HG03575 (cell line): ENCODE results near the gene ADAM8.
"Not testable (repeated sequence)": the region's sequence is repeated elsewhere in the genome, so short reads cannot be mapped to it uniquely, and the experiment has no call there.

Experiments
- ATAC-seq: cut with Tn5 transposase; IDR thresholded peaks from one replicate; pipeline ENCODE4 v1.9.1; 2021; ENCODE audit not compliant: unreplicated experiment, insufficient number of reproducible peaks, low FRiP score; ENCODE audit errors: extremely low read depth

The ADAM8 gene

DNA sequence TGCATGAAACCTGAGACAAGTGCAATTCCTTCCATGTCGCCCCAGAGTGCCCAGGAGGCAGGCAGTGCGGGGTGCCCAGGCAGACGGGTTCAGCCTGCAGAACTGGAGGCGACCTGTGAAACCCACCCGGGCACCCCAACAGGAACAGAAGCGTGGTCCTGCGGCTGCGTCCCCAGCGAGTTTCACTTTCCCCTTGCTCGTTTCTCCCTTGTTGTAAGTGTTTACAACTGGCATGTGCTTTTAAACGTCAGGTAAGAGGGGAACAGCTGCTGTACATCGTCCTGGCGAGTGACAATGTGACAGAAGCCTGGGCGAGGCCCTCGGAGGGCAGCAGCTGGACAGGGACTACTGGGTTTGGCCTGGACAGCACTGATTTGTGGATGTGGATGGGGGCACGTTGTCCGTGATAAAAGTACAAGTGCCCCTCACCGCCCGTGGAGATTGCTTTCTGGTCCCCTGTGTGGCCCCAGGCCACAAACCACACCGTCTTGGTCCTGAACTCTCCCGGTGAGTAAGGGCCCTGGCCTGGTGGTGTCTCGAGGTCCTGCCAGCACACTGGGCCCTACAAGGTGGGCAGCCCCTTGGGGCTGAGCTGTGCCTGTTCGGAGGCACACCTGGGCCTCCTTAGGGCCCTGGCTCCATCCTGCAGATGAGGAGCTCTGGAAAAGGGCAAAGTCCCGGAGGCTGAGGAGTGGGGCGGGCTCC is 35.0 kb downstream of the ADAM8 start:
- ATAC-seq: no peak

DNA sequence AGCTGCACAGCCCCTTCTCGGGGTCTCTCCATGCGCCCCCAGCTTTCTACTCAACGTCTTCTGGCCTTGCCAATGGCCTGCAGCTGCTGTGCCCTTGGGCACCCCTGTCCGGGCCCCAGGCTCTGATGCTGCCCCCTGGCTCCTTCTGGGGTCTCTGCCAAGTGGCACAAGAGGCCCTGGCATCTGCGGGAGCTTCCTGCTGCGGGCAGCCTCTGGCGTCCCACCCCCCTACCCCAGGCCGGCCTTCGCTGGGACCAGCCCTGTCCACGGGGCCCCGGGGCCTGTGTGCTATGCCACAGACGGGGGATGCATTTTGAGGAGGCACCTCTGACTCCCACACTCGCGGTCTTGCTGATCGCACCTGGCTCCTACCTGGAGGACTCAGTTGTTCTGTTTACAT is 36.7 kb downstream of the ADAM8 start:
- no peak for ATAC-seq

- ATAC-seq: no peak
These were observed 38.2 kb downstream of the ADAM8 start for GRCh38 chr10:133238466-133238804.

DNA sequence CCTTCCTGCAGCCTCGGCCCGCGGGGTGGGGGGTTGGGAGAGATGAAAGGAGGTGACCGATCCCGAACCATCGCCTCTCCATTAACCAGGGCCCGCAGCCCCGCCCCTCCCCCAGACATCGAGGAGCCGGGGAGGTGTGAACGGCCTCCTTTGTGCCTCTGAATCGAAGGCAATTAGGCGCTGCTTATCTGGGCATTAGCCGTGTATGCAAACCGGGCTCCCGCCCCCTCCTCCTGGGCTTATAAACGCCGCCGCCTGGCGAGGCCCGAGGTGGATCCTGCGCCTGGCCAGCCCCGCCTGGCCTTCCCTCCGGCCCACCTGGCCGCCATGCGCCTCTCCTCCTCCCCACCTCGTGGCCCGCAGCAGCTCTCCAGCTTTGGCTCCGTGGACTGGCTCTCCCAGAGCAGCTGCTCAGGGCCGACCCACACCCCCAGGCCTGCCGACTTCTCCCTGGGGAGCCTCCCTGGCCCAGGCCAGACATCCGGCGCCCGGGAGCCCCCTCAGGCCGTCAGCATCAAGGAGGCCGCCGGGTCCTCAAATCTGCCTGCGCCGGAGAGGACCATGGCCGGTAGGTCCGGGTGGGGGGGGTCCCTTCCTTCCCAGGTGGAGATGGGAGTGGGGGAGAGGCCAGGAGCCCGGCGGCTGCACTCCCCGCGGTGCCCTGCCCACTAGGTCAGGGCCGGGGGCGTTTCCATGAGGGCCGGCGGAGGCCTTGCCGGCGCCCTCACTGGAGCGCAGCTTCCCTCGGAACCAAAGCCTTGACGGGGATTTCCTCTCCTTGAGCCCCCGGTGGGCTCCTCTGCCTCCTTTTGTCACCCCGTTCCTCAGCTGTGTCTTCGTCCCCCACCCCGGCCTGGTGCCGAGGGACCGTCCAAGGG is 38.8 kb downstream of the ADAM8 start, which contains the start of gene VENTX:
Gene VENTX, plus strand, starts transcription at position 268 of the 878 bp plus-strand sequence. Its CDS starts 60 bp downstream, at position 328.
- no peak for ATAC-seq

DNA sequence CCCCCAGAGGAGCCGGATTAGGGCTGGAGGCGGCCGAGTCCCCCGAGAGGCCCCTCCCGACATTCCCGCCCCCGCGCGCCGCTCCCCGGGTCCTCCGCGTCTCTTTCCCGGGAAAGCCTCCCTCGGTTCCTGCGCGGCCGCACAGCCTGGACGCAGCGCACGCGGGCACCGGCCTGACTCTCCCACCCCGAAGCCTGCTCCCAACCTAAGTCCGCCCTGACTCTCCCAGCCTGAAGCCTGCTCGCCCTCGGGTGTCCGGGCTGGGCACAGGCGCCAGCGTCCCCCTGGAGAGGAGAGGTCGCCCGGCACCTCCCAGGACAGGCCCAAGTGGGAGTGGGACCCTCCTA is 39.5 kb downstream of the ADAM8 start:
- ATAC-seq: no peak

- ATAC-seq: no peak
These were observed 40.0 kb downstream of the ADAM8 start for GRCh38 chr10:133236401-133237240.

DNA sequence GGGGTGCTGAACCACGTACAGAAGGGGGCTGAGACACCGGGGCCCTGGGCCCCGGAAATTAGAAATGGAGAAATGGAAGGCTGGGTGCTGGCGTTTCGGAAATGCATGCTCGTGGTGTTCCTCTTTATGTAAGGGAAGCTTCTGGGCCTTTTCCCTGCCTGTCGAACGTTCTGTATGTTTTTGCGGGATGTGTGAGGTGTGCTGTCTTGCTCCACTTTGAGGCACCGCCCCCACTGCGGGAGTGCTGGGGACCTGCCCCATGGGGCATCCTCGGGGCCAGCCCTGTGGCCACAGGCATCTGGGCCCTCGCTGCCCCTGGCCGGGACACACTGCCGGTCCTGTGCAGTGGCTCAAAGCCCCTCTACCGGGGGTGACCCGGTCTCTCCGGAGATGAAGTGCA is 40.7 kb downstream of the ADAM8 start:
- ATAC-seq: no peak

GRCh38 chr10:133235265-133235855 is 41.3 kb downstream of the ADAM8 start:
- ATAC-seq: no peak

DNA sequence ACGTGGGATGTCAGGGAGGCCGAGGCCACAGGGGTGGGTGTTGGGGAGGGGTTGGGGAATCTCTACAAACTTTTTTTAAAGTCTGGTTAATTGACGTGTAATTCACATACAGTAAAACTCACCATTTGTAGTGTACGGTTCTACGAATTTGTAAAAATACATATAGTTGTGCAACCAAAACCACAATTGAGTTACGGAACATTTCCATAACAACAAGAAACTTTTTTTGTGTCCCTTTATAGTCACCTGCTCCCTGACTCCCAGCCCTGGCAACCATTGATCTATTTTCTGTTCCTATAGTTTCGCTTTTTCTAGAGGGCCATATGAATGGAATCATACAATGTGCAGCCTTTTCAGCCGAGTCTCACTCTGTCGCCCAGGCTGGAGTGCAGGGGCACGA is 41.9 kb downstream of the ADAM8 start:
- ATAC-seq: not testable (repeated sequence)

DNA sequence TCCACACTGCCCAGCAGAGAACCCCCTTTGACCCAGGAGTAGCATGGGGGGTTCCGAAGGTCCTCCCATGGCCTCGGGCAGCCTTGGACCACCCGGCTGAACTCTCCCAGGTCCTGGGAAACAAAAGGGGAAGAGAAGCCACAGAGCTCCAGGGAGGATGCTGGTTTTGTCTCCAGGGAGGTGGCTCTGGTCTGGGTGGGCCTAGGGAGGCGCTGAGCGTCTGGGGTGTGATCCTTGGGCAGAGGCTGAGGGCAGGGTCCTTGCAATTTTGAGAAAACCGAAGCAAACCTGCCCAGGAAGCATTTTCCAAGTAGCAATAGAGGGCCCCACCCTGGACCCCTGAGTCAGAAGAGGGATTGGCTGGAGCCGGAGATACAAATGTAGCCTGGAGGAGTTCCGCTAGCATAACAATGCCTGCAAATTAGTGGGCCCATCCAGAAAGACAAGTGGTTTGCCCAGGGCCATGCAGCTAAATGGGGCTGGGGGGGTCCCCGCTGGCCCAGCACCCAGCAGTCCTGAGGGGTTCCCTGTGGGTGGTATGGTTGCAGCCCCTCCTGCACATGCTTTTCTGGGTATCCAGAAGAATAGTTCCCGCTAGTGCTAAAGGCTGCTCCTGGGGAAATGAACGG is 44.6 kb downstream of the ADAM8 start:
- ATAC-seq: no peak

DNA sequence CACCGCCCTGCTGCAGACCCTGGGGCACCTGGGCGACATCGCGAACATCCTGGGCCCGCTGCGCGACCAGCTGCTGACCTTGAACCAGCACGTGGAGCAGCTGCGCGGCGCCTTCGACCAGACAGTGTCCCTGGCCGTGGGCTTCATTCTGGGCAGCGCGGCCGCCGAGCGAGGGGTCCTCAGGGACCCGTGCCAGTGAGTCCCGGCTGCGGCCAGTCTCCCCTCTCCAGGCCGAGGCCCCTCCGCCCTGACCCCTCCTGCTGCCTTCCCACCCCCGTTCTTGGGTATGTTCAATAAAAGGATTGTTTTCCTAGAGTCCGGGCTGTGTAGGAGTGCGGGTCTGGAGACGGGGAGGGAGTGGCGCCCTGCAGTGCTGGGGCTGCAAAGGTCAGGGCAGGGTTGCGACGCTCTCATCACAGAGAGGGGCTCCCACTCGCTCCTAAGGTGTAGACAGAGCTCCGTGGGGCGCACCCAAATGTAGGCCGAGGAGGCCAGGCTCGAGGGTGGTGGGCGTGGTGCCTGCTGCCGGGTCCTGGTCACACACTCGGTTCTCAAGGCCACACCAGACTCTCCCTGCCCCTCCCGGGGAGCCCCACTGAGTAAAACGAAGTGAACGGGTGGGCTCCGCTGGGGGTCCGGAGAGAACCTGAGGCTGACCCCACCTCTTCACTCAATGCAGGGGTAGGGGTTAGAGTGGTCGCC is 45.3 kb downstream of the ADAM8 start:
- ATAC-seq: no peak

GRCh38 chr10:133230387-133231195 is 46.1 kb downstream of the ADAM8 start:
- ATAC-seq: no peak

DNA sequence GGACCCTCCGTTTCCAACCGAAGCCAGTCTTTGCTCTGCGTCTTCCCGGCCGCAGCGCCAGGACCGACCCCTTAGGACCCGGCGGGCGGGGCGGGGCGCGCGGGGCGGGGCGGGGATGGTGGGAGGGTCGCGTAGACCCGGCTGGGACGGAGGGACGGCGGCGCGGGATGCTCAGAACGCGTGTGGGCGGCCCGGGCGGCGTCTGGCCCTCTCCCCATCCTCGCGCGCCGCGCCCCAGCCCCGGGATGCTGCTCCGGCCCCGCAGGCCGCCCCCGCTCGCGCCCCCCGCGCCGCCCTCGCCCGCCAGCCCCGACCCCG is 46.7 kb downstream of the ADAM8 start, which contains the start of gene UTF1:
Gene UTF1, plus strand, starts transcription at position 174 of the 318 bp plus-strand sequence. Its CDS starts 72 bp downstream, at position 246.
- no peak for ATAC-seq

GRCh38 chr10:133229265-133230043 is 47.2 kb downstream of the ADAM8 start:
- no peak for ATAC-seq

DNA sequence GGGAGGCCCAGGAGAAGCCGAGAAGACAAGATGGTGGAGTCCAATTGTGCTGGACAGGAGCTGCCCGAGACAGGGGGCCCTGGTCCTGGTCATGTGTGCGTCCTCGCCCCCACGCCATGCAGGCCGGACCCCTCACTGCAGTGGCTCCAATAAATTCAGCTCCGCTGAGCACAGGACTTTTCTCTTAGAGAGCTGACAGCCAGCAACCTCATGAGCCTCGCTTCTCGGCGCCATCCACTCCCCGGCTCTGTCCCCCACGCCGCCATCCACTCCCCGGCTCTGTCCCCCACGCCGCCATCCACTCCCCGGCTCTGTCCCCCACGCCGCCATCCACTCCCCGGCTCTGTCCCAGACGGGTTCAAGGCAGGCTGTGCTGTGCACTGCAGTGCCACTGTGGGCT is 49.4 kb downstream of the ADAM8 start:
- ATAC-seq: no peak

DNA sequence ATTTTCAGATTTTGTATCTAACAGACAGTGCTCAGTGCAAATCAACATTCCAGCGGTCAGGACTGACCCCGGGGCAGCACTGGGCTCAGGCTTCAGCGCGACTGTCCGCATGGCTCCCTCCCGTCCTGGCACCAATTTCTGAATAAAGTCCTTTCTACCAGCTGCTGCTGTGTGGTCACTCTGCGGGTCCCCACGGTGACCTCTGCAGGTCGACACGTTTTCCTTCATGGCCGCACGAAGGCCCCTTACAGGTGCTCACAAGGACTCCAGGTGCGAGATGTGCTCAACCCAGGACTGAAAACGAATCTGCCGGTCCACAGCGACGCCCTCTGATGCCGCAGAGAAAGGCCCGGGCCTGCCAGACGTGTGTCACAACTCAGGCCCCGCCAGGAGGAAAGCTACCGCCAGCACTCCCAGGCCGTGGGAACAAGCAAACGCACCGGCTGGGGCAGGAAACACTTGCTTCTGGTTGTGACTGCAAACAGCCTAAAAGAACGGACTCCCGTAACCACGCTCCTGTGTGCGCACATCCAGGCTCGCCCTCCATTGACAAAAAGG is 50.3 kb downstream of the ADAM8 start:
- ATAC-seq: no peak
